DOHH2 (cell line): ENCODE results near the gene IL19.

Source experiments
- EZH2phosphoT487 ChIP-seq: fragments of 200-600 bp; sonication (generic); IDR thresholded peaks from 2 replicates; pipeline ENCODE4 v1.6.1; 2017; ENCODE audit warnings: borderline replicate concordance, mild to moderate bottlenecking, antibody characterized with exemption, low read length, moderate library complexity, mixed read lengths
- TF ChIP-seq, protein P1 (sequence below): fragments of 200-600 bp; sonication (generic); IDR thresholded peaks from one replicate; pipeline ENCODE4 v1.5.1; 2014; ENCODE audit warnings: antibody characterized with exemption, mild to moderate bottlenecking, low read depth, low read length; ENCODE audit not compliant: poor library complexity, severe bottlenecking

DNA sequence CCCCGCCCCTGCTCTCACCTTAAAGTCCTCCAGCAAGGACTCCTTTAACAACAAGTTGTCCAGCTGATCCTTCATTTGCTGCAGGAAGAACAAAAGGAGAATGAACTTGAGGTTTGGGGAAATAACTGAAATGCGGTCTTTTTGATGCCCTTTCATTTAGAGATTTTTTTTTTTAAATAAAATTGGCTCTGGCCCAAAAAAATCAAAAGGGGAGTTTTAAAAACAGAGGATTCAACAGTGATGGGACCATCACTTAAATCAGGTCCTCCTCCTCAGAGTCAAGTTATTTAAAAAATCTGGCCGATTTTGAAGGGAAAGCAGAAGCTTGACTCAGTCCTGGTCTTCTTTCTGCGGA is 742 bp downstream of the IL19 start:
- TF ChIP-seq, protein P1, sequence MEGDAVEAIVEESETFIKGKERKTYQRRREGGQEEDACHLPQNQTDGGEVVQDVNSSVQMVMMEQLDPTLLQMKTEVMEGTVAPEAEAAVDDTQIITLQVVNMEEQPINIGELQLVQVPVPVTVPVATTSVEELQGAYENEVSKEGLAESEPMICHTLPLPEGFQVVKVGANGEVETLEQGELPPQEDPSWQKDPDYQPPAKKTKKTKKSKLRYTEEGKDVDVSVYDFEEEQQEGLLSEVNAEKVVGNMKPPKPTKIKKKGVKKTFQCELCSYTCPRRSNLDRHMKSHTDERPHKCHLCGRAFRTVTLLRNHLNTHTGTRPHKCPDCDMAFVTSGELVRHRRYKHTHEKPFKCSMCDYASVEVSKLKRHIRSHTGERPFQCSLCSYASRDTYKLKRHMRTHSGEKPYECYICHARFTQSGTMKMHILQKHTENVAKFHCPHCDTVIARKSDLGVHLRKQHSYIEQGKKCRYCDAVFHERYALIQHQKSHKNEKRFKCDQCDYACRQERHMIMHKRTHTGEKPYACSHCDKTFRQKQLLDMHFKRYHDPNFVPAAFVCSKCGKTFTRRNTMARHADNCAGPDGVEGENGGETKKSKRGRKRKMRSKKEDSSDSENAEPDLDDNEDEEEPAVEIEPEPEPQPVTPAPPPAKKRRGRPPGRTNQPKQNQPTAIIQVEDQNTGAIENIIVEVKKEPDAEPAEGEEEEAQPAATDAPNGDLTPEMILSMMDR, result no peak
- TF ChIP-seq EZH2phosphoT487, result no peak
